AG09319 (cell line): ENCODE measurements around the gene ARID1B.

ENCODE experiments used
- DNase-seq: peaks from one replicate; pipeline ENCODE4 v3.0.0-alpha.2; 2010; ENCODE audit warnings: low read depth; ENCODE audit errors: extremely low read depth
- CTCF ChIP-seq: IDR thresholded peaks from 2 replicates; pipeline ENCODE4 v1.5.1; 2011; ENCODE audit warnings: low read depth, mild to moderate bottlenecking, inconsistent platforms, low read length, moderate library complexity

ARID1B gene

DNA sequence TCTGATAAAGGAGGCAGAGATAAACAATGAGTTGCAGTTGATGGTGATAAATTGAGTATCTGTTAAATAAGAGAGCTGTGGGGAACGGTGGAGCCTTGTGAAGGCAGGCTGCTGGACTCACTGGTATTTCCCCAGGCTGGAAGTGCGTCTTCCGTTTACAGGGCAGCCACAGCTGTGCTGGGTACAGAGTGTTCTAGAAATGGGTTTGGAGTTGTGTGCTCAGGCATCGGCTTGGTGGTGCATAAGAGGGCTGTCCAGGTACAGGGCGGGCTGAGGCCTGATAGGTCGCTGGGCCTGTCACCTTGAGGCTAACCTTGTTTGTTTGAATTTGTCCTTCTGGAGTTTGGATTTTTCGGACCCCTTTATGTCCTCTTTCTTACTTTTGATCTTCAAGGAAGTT lies 39.3 kb downstream of the ARID1B start:
- no peak for TF ChIP-seq CTCF
- no peak for DNase-seq

DNA sequence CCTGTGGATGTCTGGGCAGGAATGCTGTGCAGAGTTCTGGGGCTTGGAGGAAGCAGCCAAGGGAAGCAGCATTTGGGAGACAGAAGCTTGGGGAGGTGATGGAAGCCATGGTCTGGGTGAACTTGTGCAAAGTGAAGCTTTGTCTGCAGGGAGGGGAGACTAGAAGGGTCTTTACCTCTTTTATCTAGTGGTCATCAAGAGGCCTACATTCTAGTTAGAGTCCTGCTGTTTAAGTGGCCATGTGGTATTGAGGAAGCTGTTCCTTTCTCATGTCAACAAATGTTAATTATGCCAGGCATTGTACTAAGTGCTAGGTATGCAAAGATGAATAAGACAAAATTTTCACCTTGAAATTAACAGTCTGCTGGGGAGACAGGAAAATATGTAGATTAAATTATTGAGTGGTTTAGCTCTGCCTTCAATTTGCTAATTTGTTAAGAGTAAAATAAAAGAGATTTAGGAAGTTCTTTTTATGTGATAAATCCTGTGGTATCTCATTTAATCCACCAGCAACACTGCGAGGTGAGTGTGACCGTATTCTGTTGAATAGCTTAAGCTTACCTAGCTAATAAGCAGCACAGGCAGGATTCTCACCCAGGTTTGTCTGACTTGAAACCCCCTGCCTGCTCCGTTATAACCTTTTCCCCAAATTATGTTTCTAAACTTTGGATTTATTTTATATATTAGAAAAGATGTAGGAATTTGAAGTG lies 43.1 kb downstream of the ARID1B start:
- no peak for DNase-seq
- no peak for TF ChIP-seq CTCF

DNA sequence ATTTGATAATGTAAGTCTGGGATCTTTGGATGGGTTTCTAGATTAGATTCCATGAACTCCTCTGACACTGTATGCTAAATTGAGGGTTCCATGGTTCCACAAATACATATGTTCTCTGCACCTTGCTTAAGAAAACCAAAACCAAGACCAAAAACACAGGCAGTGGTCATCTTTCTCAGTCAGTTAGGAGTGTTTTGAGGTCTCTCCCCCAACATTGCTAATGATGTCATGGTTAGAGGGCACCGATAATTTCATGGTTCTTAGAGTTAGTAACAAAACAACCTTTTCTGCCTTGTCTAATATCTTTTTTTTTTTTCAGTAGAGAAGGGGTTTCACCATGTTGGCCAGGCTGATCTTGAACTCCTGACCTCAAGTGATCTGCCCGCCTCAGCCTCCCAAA lies 44.5 kb downstream of the ARID1B start:
- TF ChIP-seq CTCF, result no peak
- no peak for DNase-seq

DNA sequence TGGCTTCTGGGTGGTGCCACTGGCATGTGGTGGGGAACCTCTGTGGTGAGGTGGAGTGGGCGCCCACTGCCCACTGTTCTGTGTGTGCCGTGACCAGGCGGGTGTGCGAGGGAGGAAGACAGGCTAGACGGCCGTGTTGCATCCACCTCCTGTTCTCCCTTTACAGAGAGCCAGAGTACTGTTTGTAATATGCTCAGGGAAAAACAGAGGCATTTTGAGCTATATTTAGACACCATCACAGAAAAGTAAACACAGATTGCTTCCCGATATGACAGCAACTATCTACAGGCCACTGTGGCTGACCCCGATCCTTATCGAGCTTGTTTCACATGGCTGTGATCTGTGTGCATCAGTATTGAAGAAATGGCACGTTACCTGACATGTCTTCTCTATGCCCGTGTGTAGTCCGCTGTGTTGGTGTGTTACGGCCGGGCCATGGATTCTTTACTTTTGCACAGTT lies 45.6 kb downstream of the ARID1B start:
- no peak for TF ChIP-seq CTCF
- DNase-seq, result no peak

DNA sequence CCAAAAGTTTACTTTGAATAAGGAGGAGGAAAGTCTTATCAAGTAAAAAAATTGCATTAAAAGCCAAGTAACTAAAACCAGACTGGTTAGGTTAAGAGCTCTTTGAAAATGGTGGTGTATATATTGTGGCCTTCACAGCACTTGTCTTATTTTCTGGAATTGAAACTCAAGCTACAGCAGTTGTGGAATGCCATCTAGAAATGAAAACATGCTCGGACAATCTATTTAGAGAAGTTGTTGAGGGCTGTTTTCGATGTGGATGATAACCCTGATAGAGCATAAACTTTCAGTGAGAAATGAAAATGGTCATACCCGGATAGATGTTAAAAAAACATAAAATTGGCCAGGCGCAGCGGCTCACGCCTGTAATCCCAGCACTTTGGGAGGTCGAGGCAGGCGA lies 47.0 kb downstream of the ARID1B start:
- DNase-seq, result no peak
- TF ChIP-seq CTCF, result no peak

- no peak for TF ChIP-seq CTCF
- no peak for DNase-seq
Measured at GRCh38 chr6:156825475-156825874, 48.3 kb downstream of the ARID1B start.

GRCh38 chr6:156826290-156826955 lies 49.2 kb downstream of the ARID1B start:
- DNase-seq, result no peak
- TF ChIP-seq CTCF, result no peak
